Hepatocyte (in vitro differentiated cells): ENCODE results near the gene CAB39L.

Experiments
- EZH2 ChIP-seq: fragments of 200-600 bp; sonication (generic); IDR thresholded peaks from 2 replicates; pipeline ENCODE4 v1.6.1; 2016; ENCODE audit warnings: antibody characterized with exemption, mild to moderate bottlenecking, borderline replicate concordance
- TF ChIP-seq, protein P1 (sequence below): fragments of 200-600 bp; sonication (generic); IDR thresholded peaks from 2 replicates; pipeline ENCODE4 v1.5.1; 2016; ENCODE audit warnings: antibody characterized with exemption, mild to moderate bottlenecking; ENCODE audit not compliant: poor library complexity

DNA sequence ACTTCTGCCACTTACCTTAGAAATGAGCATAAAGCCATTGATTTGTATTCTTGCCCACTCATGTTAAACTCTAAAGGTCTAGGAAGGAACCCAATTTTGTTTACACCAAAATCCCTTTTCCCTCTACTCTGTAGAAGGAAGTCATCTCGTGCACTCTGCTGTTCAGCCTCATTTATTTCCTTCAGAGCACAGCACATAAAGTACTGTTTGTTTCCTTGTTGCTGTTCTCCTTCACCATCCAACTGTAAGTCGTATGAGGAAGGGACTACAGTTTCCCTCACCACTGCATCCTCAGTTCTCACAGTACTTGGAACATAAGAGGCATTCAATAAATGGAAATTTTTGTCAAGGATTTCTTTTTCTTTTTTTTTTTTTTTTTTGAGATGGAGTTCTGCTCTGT is 171.6 kb downstream of the CAB39L start:
- TF ChIP-seq, protein P1, sequence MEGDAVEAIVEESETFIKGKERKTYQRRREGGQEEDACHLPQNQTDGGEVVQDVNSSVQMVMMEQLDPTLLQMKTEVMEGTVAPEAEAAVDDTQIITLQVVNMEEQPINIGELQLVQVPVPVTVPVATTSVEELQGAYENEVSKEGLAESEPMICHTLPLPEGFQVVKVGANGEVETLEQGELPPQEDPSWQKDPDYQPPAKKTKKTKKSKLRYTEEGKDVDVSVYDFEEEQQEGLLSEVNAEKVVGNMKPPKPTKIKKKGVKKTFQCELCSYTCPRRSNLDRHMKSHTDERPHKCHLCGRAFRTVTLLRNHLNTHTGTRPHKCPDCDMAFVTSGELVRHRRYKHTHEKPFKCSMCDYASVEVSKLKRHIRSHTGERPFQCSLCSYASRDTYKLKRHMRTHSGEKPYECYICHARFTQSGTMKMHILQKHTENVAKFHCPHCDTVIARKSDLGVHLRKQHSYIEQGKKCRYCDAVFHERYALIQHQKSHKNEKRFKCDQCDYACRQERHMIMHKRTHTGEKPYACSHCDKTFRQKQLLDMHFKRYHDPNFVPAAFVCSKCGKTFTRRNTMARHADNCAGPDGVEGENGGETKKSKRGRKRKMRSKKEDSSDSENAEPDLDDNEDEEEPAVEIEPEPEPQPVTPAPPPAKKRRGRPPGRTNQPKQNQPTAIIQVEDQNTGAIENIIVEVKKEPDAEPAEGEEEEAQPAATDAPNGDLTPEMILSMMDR, result no peak
- TF ChIP-seq EZH2, result no peak
